Measurements from ENCODE around the gene TNIP3. TPM values are rescaled to one million over a fixed set of nuclear protein-coding genes. Genes with fewer than 3 reads are reported as not detected.
"Not testable (repeated sequence)": the region's sequence is repeated elsewhere in the genome, so short reads cannot be mapped to it uniquely, and the experiment has no call there.

The TNIP3 gene, protein sequence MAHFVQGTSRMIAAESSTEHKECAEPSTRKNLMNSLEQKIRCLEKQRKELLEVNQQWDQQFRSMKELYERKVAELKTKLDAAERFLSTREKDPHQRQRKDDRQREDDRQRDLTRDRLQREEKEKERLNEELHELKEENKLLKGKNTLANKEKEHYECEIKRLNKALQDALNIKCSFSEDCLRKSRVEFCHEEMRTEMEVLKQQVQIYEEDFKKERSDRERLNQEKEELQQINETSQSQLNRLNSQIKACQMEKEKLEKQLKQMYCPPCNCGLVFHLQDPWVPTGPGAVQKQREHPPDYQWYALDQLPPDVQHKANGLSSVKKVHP
- under 1 TPM in 1 of 4 donors, not detected in 3; 0.44 TPM for total RNA-seq

DNA sequence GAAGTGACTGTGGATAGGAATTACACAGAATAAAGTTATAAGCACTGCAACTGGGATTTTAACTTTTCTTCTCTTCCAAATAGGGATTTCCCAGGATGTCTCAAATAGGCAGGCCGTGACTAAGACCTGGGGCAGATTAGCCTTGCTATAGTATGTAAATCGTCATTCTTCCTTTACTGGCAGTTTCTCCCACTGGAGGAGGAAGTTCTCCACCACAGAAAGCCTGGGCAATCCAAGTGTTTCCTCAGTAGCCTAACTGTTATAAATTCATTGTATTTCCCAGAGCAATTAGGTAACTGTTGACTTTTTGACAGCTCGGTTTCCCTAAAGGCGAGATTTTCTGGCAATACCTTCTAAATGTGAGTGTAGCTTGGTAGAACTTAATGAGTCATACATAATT lies at the start of gene TNIP3:
Gene TNIP3, minus strand, starts transcription at position 31 of the 400 bp plus-strand sequence. CDS start 196 bp downstream, outside the sequence.
- H3K27me3 ChIP-seq, result no peaks in the 10 kb centered on the region
- no peak within 1 kb of the TSS for H3K27ac ChIP-seq
- no peak for DNase-seq (ENCODE audit: low spot score in 2 of 2)
- no peaks in the 10 kb centered on the region for H3K36me3 ChIP-seq
- H3K4me1 ChIP-seq, result no peaks in the 10 kb centered on the region
- no peak within 1 kb of the TSS for H3K4me3 ChIP-seq
- 79 to 83% methylated on average over 4 of the region's 4 CpGs for WGBS, 2 donors
- H3K9me3 ChIP-seq, result no peaks in the 10 kb centered on the region
- TF ChIP-seq EP300 (IDR thresholded peaks at IDR 0.05) (no peak), POLR2A (IDR thresholded peaks at IDR 0.05) (no peak)
- TF ChIP-seq, protein P1, sequence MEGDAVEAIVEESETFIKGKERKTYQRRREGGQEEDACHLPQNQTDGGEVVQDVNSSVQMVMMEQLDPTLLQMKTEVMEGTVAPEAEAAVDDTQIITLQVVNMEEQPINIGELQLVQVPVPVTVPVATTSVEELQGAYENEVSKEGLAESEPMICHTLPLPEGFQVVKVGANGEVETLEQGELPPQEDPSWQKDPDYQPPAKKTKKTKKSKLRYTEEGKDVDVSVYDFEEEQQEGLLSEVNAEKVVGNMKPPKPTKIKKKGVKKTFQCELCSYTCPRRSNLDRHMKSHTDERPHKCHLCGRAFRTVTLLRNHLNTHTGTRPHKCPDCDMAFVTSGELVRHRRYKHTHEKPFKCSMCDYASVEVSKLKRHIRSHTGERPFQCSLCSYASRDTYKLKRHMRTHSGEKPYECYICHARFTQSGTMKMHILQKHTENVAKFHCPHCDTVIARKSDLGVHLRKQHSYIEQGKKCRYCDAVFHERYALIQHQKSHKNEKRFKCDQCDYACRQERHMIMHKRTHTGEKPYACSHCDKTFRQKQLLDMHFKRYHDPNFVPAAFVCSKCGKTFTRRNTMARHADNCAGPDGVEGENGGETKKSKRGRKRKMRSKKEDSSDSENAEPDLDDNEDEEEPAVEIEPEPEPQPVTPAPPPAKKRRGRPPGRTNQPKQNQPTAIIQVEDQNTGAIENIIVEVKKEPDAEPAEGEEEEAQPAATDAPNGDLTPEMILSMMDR (IDR thresholded peaks at IDR 0.05), result no peak

DNA sequence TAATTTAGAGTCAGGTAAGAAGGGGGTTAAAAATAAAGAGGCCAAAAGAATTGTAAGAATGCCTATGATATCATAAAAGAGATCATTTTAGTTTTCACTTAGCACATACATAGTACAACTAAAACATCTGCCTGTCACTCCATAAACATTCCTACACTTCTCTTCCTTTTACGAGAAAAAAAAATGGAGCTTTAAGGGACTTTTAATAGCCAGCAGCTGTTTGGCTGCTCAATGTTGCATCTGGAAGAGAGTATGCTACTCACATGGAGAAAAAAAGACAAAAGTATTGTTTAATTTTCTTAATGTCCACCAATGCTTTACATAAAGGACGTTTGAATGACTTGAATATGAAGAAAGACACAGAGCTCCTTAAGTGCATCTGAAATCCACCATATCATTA lies 48.7 kb upstream of the TNIP3 start:
- H3K4me1 ChIP-seq, result no peaks in the 10 kb centered on the region
- H3K36me3 ChIP-seq, result no peaks in the 10 kb centered on the region
- WGBS, 2 donors, result 29 to 31% methylated on average over 2 of the region's 2 CpGs
- H3K9me3 ChIP-seq, result no peaks in the 10 kb centered on the region
- H3K4me3 ChIP-seq, result no peak overlapping the region
- no peak for DNase-seq (ENCODE audit: low spot score in 2 of 2)
- no peaks in the 10 kb centered on the region for H3K27me3 ChIP-seq
- no peak overlapping the region for H3K27ac ChIP-seq
- TF ChIP-seq EP300 (IDR thresholded peaks at IDR 0.05), result no peak
- TF ChIP-seq, protein P1 (IDR thresholded peaks at IDR 0.05), result no peak
- no peak for TF ChIP-seq POLR2A (IDR thresholded peaks at IDR 0.05)

DNA sequence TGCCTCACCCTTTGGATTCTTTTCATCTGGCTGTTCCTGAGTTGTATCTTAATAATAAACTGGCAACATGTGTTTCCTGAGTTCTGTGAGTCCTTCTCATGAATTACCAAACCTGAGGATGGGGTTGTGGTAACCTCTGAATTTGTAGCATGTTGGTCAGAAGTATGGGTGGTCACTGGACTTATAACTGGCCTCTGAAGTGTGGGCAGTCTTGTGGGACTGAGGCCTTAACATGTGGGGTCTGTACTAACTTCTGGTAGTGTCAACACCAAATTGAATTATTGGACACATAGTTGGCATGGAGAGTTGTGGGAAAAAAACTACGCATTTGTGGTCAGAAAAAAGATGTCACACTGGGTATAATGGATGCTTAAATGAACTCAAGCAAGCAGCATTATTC lies 45.0 kb upstream of the TNIP3 start:
- Histone ChIP-seq H3K36me3 (no peaks in the 10 kb centered on the region), H3K4me1 (no peaks in the 10 kb centered on the region), H3K27ac (no peak overlapping the region), H3K27me3 (no peaks in the 10 kb centered on the region), H3K9me3 (no peaks in the 10 kb centered on the region), H3K4me3 (no peak overlapping the region)
- WGBS, 2 donors, result 95 to 97% methylated on average over 1 of the region's 1 CpG
- no peak for TF ChIP-seq EP300 (IDR thresholded peaks at IDR 0.05)
- DNase-seq (ENCODE audit: low spot score in 2 of 2), result no peak

DNA sequence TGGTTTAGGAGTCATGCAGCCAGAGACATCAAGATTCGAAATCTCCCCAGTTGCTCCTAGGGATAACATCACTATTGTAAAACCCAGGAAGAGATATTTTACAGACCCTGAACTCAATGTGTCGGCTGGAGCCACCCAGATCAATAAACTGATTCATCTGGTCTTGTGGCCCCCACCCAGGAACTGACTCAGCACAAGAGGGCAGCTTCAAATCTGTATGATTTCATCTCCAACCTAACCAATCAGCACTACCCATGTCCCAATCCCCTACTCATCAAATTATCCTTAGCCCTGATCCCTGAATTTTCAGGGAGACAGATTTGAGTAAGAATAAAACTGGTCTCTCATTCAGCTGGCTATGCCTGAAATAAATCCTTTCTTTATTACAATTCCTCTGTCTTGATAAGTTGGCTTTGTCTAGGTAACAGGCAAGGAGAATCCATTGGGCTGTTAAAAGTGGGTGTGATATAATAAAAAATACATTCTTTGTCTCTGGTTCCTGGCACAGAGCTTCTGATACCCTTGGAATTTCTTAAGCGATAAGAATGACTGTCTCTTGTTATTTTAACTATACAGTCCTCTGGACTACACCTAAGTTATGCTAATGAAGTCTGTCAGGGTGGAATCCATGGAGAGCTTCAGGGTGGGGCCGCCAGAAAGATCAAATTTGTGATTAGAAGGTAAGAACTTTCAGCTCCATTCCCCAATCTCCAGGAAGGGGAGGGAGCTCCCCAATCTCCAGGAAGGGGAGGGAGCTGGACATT lies 44.3 kb upstream of the TNIP3 start:
- no peaks in the 10 kb centered on the region for H3K9me3 ChIP-seq
- H3K4me3 ChIP-seq, result no peak overlapping the region
- H3K27ac ChIP-seq, result no peak overlapping the region
- no peaks in the 10 kb centered on the region for H3K36me3 ChIP-seq
- no peaks in the 10 kb centered on the region for H3K4me1 ChIP-seq
- DNase-seq (ENCODE audit: low spot score in 2 of 2), result no peak
- no peak for TF ChIP-seq POLR2A (IDR thresholded peaks at IDR 0.05)
- TF ChIP-seq, protein P1 (IDR thresholded peaks at IDR 0.05), result no peak
- TF ChIP-seq EP300 (IDR thresholded peaks at IDR 0.05), result no peak
- 76 to 79% methylated on average over 4 of the region's 4 CpGs for WGBS, 2 donors
- H3K27me3 ChIP-seq, result no peaks in the 10 kb centered on the region

DNA sequence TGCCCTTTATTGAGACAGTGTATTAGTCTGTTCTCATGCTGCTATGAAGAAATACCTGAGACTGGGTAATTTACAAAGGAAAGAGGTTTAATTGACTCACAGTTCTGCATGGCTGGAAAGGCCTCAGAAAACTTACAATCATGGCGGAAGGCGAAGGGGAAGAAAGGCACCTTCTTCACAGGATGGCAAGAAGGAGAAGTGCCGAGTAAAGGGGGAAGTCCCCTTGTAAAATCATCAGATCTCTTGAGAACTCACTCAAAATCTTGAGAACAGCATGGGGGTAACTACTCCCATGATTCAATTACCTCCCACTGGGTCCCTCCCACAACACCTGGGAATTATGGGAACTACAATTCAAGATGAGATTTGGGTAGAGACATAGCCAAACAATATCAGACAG lies 41.7 kb upstream of the TNIP3 start:
- not testable (repeated sequence) for H3K27ac ChIP-seq; DNase-seq (ENCODE audit: low spot score in 2 of 2); H3K27me3 ChIP-seq; H3K36me3 ChIP-seq; H3K4me3 ChIP-seq; H3K4me1 ChIP-seq; H3K9me3 ChIP-seq
- 90 to 93% methylated on average over 3 of the region's 3 CpGs for WGBS, 2 donors

DNA sequence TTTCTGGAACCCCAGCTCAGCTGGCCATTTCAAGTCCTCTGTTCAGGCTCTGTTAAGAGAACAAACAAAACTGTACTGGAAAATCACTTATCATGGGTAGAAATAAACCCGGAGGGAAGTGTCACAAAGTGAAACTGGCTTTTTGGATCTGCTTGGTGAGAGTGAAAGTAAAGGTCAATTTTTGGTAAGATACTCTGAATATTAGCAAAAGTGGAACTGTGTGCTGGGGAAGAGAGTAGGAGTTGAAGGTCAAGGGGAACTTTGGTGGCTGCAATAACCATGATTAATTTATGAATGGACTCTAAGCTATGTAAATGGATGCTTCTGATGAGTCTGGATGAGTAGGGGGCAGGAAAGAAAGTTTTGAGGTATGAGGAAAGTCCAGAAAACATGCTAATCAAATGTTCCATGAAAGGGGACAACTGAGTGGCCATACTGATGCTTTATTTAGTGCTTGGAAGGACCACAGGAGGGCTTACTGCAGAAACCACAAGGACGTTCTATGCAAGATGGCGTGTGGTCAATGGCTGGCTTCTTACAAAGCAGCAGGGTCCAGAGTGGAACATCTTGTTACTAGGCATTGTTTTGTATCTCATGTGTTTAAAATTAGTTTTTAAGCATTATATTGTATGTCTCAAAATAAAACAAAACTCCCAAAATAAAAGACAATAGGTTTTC lies 36.8 kb upstream of the TNIP3 start:
- DNase-seq (ENCODE audit: low spot score in 2 of 2), result no peak

More for the DNA sequence above, 36.8 kb upstream of the TNIP3 start:
- TF ChIP-seq, protein P1 (IDR thresholded peaks at IDR 0.05), result no peak
- TF ChIP-seq POLR2A (IDR thresholded peaks at IDR 0.05) (no peak), EP300 (IDR thresholded peaks at IDR 0.05) (no peak)
- Histone ChIP-seq H3K36me3 (no peaks in the 10 kb centered on the region), H3K4me1 (peaks cover 0 to 3% (median 0%) of the 10 kb centered on the region in 4 donors), H3K4me3 (no peak overlapping the region), H3K27ac (no peak overlapping the region), H3K9me3 (no peaks in the 10 kb centered on the region), H3K27me3 (no peaks in the 10 kb centered on the region)
- WGBS, 2 donors, result 71 to 74% methylated on average over 3 of the region's 3 CpGs
